ENCODE data around the gene CPT1B.

- TF ChIP-seq, protein P1, sequence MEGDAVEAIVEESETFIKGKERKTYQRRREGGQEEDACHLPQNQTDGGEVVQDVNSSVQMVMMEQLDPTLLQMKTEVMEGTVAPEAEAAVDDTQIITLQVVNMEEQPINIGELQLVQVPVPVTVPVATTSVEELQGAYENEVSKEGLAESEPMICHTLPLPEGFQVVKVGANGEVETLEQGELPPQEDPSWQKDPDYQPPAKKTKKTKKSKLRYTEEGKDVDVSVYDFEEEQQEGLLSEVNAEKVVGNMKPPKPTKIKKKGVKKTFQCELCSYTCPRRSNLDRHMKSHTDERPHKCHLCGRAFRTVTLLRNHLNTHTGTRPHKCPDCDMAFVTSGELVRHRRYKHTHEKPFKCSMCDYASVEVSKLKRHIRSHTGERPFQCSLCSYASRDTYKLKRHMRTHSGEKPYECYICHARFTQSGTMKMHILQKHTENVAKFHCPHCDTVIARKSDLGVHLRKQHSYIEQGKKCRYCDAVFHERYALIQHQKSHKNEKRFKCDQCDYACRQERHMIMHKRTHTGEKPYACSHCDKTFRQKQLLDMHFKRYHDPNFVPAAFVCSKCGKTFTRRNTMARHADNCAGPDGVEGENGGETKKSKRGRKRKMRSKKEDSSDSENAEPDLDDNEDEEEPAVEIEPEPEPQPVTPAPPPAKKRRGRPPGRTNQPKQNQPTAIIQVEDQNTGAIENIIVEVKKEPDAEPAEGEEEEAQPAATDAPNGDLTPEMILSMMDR (IDR thresholded peaks at IDR 0.05; ENCODE audit: control extremely low read depth in 1 of 3, insufficient read depth in 1 of 3, low read depth in 1 of 3, low read length in 3 of 3) = no peak
- TF ChIP-seq POLR2AphosphoS5 (IDR thresholded peaks at IDR 0.05; ENCODE audit: low read depth, low read length) (no peak), FOSL1 (IDR thresholded peaks at IDR 0.05; ENCODE audit: insufficient read depth, low read depth, low read length) (no peak), GABPA (IDR thresholded peaks at IDR 0.05; ENCODE audit: borderline replicate concordance, insufficient read depth, low read length) (no peak), POLR2A (IDR thresholded peaks at IDR 0.05; ENCODE audit: control extremely low read depth in 1 of 2, low read depth in 2 of 2, low read length in 2 of 2) (no peak), TAF1 (IDR thresholded peaks at IDR 0.05; ENCODE audit: low read depth, low read length) (no peak), EZH2 (IDR thresholded peaks at IDR 0.05; ENCODE audit: low read depth, low read length, severe bottlenecking) (no peak), RAD21 (IDR thresholded peaks at IDR 0.05 in 1 of 2, conservative IDR thresholded peaks at IDR 0.05 in 1 of 2; ENCODE audit: low read depth in 2 of 2, low read length in 2 of 2) (no peak), TAF7 (optimal IDR thresholded peaks at IDR 0.05; ENCODE audit: borderline replicate concordance, low read depth, low read length) (no peak), JUN (IDR thresholded peaks at IDR 0.05; ENCODE audit: low read depth, low read length) (no peak)
These were observed 35.8 kb downstream of the CPT1B start for GRCh38 chr22:50542416-50542927.
